Osteoblast (primary cell): ENCODE data around the gene ZBTB7C. TPM values are rescaled to one million over a fixed set of nuclear protein-coding genes. Genes with fewer than 3 reads are reported as not detected.
"Not testable (repeated sequence)": the region's sequence is repeated elsewhere in the genome, so short reads cannot be mapped to it uniquely, and the experiment has no call there.

Experiments used
- DNase-seq: peaks from one replicate; pipeline ENCODE4 v3.0.0; 2011; ENCODE audit warnings: low spot score, mixed read lengths; ENCODE audit not compliant: insufficient read length; ENCODE audit errors: missing footprints
- H2AFZ ChIP-seq: 2 replicates; pipeline ENCODE4 v1.6.0; 2011; ENCODE audit warnings: mild to moderate bottlenecking, low read length
- H3K27ac ChIP-seq: 2 replicates; pipeline ENCODE4 v1.5.1; 2011; ENCODE audit warnings: mild to moderate bottlenecking, low read depth, low read length, moderate library complexity
- H3K27me3 ChIP-seq: 2 replicates; pipeline ENCODE4 v1.6.0; 2012; ENCODE audit warnings: mild to moderate bottlenecking, control low read depth, inconsistent platforms, low read length, moderate library complexity; ENCODE audit not compliant: insufficient read depth
- H3K36me3 ChIP-seq: 2 replicates; pipeline ENCODE4 v1.5.1; 2011; ENCODE audit warnings: mild to moderate bottlenecking, low read length, control low read depth, moderate library complexity; ENCODE audit not compliant: insufficient read depth
- H3K4me1 ChIP-seq: 2 replicates; pipeline ENCODE4 v1.5.1; 2011; ENCODE audit warnings: mild to moderate bottlenecking, low read length, control low read depth, moderate library complexity; ENCODE audit not compliant: insufficient read depth
- H3K4me2 ChIP-seq: 2 replicates; pipeline ENCODE4 v1.6.0; 2011; ENCODE audit warnings: mild to moderate bottlenecking, low read length; ENCODE audit not compliant: insufficient read depth
- H3K4me3 ChIP-seq: fragments of 200-600 bp; sonication (generic); 3 replicates; pipeline ENCODE4 v1.5.1; 2012; ENCODE audit warnings: mild to moderate bottlenecking, low read length, inconsistent platforms; ENCODE audit not compliant: insufficient read depth
- H3K79me2 ChIP-seq: 2 replicates; pipeline ENCODE4 v1.6.0; 2012; ENCODE audit warnings: mild to moderate bottlenecking, low read length, control low read depth, inconsistent platforms; ENCODE audit not compliant: insufficient read depth
- H3K9me3 ChIP-seq: 2 replicates; pipeline ENCODE4 v1.5.1; 2011; ENCODE audit warnings: low read depth, low read length, control low read depth
- H4K20me1 ChIP-seq: 2 replicates; pipeline ENCODE4 v1.6.0; 2012; ENCODE audit warnings: mild to moderate bottlenecking, low read length, control low read depth; ENCODE audit not compliant: insufficient read depth
- CTCF ChIP-seq: IDR thresholded peaks from 2 replicates; pipeline ENCODE4 v1.5.1; 2011; ENCODE audit warnings: mild to moderate bottlenecking, low read depth, low read length, moderate library complexity; ENCODE audit errors: extremely low read depth
- total RNA-seq: library from RNA; depleted of rRNA; stranded (reverse); fragments of >200 nt; gene quantifications from 2 replicates; pipeline ENCODE4 v1.2.3, GENCODE V29; 2012

The ZBTB7C gene
- total RNA-seq, 1 donor: 0.36 TPM

- no peak for TF ChIP-seq CTCF
- Histone ChIP-seq H3K4me2 (peak overlapping the region; percentile 71), H3K4me1 (peaks cover 18% of the 10 kb centered on the region), H3K27me3 (peaks cover 73% of the 10 kb centered on the region), H3K79me2 (no peaks in the 10 kb centered on the region), H3K27ac (no peak overlapping the region), H3K36me3 (no peaks in the 10 kb centered on the region), H2AFZ (peak overlapping the region; percentile 58), H4K20me1 (no peaks in the 10 kb centered on the region), H3K4me3 (peak overlapping the region; percentile 45), H3K9me3 (no peaks in the 10 kb centered on the region)
- DNase-seq: no peak
These were observed 31.7 kb upstream of the ZBTB7C start for GRCh38 chr18:48440924-48441323.

DNA sequence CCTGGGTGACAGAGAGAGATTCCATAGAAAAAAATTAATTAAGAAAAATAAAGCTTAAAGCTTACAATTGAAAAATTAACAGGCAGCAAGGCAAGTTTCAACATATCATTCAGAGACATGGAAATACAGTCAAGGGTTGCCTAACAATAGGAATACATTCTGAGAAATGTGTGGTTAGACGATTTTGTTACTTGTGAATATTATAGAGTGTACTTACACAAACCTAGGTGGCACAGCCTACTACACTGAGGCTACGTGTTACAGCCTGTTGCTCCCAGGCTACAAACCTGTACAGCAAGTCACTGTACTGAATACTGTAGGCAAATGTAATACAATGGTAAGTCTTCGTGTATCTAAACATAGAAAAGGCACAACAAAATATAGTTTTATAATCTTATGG lies 27.7 kb upstream of the ZBTB7C start:
- Histone ChIP-seq H3K36me3 (no peaks in the 10 kb centered on the region), H2AFZ (no peak overlapping the region), H4K20me1 (no peaks in the 10 kb centered on the region), H3K27ac (no peak overlapping the region), H3K4me1 (peaks cover 10% of the 10 kb centered on the region), H3K4me3 (no peak overlapping the region), H3K9me3 (no peaks in the 10 kb centered on the region), H3K27me3 (peaks cover 62% of the 10 kb centered on the region), H3K4me2 (no peak overlapping the region), H3K79me2 (no peaks in the 10 kb centered on the region)
- DNase-seq: no peak
- no peak for TF ChIP-seq CTCF

- not testable (repeated sequence) for H3K9me3 ChIP-seq, H2AFZ ChIP-seq, H3K27ac ChIP-seq, H4K20me1 ChIP-seq, H3K36me3 ChIP-seq, H3K79me2 ChIP-seq, H3K4me2 ChIP-seq, H3K4me1 ChIP-seq, DNase-seq, H3K4me3 ChIP-seq
- peaks cover 51% of the 10 kb centered on the region for H3K27me3 ChIP-seq
These were observed 25.2 kb upstream of the ZBTB7C start for GRCh38 chr18:48434382-48434781.

- Histone ChIP-seq H2AFZ (no peak overlapping the region), H3K9me3 (no peaks in the 10 kb centered on the region), H3K79me2 (no peaks in the 10 kb centered on the region), H3K36me3 (no peaks in the 10 kb centered on the region), H3K4me1 (no peaks in the 10 kb centered on the region), H3K27ac (no peak overlapping the region), H4K20me1 (no peaks in the 10 kb centered on the region), H3K4me3 (no peak overlapping the region), H3K27me3 (peaks cover 44% of the 10 kb centered on the region), H3K4me2 (no peak overlapping the region)
- no peak for DNase-seq
- no peak for TF ChIP-seq CTCF
These were observed 24.4 kb upstream of the ZBTB7C start for GRCh38 chr18:48433541-48433940.
